Stromal cell of bone marrow (primary cell): ENCODE data around the gene FOXP4.

Experiments
- DNase-seq: peaks from one replicate; pipeline ENCODE4 v3.0.0-alpha.2; 2012; ENCODE audit warnings: low read depth

FOXP4 gene

GRCh38 chr6:41545703-41546474, at the start of gene FOXP4:
Gene FOXP4 (plus strand): TSS chr6:41546381. CDS start chr6:41565761, 19,380 bp downstream.
- DNase-seq, result peak; percentile 90

DNA sequence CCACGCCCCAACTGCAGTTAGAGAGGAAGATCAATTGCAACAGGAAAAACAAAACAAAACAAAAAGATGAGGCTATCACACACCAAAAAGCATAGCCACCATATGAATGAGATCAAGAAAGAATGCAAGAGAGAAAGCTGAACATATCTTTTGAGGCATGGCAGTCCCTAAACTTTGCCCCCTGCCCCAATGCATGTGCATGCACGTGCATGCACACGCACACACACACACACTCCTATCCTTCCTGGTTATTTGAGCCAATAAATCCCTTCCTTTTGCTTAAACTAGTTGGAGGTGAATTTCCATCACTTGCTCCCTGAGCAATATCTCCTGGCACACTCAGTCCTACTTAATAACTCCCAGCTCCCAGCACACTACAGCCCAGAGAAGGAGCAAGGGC, 48.6 kb upstream of the FOXP4 start:
- no peak for DNase-seq

- DNase-seq, result no peak
These were observed 48.2 kb upstream of the FOXP4 start for GRCh38 chr6:41497994-41498393.

DNA sequence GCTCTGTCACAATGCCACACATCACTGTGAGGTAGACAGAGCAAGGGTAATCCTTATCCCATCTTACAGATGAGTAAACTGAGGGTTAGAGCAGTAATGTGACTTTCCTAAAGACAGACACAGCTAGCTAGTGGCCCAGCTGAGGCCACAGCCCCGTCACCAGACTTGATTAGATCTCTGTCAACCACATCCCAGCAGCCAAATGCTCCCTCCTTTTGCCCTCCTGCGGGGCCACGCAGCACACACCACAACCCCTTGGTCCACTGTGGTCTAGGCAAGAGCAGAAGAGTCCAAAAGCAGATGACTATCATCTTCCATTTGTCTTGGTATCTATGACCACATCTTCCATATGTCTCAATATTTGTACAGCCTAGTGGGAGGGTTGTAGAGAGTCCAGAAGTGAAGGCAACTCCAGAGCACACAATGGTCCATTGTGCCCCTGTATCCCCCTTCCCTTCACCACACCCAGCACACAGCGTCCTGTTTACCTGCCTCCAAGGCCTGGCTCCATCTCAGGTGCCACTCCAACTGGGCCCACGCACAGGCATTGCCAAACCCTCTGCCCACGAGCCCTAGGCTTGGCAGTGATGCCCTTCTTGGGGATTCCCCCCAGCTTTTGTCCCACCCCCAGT, 47.1 kb upstream of the FOXP4 start:
- no peak for DNase-seq

- no peak for DNase-seq
These were observed 45.6 kb upstream of the FOXP4 start for GRCh38 chr6:41500561-41500960.

DNA sequence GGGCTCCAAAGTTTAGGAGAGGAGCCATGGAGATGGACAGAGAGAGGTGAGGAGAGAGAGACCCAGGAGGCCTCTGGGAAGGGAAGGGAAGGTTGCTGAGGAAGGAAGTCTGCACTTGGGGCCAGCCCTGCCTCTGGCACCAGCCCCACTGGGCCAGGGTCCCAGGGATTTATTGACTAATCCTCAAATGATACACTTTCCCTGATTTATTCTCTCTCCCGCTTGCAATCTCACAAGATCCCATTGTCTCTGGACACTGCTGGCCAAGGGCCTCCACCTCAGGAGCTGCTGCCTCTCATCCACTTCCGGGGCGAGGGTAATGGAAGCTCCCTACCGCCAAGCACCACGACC, 43.6 kb upstream of the FOXP4 start:
- DNase-seq, result no peak

- DNase-seq, result no peak
These were observed 43.1 kb upstream of the FOXP4 start for GRCh38 chr6:41502917-41503671.

- DNase-seq, result no peak
These were observed 42.2 kb upstream of the FOXP4 start for GRCh38 chr6:41503827-41504465.

DNA sequence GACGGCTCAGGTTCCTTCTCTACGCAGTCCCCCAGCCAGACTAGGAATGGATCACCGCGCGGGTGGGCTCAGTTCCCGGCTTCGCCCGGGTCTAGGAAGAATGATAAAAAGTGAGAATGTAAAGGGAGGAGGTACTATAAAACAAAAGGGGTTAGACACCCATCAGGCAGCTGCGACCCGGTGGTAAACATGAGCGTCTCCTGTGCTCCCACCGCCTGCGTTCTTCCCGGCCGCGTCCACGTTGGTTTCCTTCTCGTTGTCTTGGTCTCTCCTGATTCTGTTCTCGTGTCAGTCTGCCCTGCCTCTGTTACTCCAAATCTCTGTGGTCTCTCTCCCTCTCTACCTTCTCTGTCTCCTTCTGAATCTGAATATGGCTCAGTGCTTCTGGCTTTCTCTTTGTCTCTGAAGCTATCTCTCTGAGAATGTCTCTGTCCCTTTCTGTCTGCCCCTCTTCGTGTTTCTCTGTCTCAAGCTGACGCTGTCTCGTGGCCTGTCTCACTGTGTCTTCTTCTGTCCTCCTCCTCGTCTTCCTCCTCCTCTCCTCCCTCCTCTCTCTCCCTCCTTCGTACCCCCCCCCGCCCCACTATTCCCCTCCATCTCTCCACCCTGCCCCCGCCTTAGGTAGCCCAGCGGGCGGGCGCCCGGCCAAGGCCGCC, 41.6 kb upstream of the FOXP4 start:
- DNase-seq, result no peak

DNA sequence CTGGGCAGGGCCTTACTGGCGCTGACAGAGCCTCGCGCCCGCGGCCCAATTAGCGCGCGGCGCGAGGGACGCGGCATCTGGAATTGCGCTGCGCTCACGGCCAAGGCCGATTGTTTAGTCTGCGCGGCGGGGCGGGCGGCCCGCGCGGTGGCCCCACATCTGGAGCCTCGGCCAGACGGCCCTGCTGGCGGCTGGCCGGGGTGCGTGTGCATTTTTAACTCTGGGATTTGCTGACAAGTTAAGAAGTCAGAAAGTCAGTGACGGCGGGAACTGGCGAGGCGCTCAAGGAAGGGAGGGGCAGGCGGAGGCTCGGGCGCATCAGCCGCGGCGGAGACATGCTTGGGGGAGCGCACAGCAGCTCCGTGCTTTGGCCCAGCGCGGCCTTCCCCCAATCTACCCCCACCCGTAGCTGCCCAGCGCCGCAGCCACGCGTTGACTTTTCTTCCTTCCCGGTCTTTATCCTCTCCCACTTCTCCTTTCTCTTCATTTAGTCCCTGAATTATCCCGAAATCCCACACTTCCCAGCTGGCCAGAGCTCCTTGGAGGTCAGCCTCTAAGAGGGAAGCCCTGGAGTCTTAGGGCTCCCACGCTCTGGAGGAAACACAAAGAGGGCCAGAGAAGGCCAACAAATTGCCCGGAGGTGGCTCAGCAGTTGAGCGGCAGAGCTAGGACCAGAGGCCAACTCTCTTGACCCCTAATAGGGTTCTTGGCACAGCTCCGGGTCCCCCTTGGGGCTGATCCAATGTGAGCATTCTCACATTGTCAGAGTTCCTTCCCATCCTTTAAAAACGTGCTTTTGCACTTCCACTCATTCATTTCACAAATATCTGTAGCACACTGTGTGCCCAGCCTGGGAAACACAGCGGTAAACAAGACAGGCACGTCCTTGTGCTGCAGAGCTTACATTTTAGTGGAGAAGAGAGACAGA, 40.8 kb upstream of the FOXP4 start:
- DNase-seq, result peak; percentile 31

DNA sequence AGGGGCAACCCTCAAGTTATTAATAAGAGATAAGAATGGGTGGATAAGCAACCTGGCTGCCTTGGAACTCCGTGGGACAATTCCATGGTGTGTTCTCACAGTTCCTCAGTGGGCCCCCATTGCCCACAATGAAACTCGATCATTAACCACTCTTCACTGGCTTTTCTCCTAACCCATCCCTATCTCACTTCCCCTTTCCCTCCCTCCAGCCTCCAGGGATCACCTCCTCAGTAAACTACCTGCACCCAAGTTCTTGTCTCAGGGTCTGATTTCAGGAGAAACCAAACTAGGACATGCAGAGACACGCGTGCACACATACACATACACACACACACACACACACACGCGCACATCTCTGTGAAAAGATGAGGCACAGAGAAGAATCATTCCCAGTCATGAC, 37.7 kb upstream of the FOXP4 start:
- no peak for DNase-seq

DNA sequence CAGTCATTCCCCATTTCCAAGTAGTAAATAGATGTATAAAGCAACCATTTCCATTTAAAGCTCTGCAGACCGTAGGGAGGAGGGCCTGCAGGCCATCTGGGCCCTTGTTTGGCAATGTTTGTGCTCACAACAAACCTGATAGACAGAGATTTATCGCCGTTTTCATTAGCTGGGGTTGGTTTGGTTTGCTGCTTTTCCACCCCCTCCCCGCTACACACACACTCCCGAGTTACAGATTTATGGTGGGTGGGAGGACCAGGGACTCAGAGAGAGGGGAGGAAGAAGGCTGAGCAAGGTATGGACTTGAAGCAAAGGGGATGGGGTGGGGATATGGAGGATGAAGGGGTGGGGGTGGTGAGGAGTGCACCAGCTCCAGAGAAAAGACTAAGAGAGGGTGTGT, 36.6 kb upstream of the FOXP4 start:
- DNase-seq, result no peak

GRCh38 chr6:41511443-41512060, 34.6 kb upstream of the FOXP4 start:
- DNase-seq, result no peak

DNA sequence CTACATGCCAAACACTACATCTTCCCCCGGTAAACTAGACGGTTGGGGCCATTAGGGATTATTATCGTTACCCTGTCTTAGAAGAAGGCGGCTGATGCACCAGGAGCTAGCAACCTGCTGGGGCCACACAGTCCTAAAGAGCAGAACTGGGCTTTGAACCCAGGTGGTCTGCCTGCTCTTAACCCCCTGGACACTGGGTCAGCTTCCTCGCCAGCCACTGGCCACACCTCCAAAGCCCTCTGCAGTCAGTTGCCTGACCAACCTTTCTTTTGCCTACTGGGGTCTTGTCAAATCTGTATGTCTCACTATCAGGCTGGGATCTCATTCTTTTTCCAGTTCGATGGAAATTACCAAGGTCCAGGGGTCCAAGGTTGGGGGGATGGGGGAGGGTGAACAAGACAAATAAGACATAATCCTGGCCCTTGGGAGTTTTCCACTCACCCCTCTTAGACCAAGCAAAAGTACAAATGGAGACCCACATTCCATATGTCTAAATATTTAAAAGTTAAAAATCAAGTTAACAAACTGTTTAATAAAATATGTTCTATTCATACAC, 34.0 kb upstream of the FOXP4 start:
- DNase-seq, result no peak

GRCh38 chr6:41515995-41516394, 30.2 kb upstream of the FOXP4 start:
- no peak for DNase-seq

GRCh38 chr6:41518118-41518517, 28.1 kb upstream of the FOXP4 start:
- DNase-seq, result no peak

DNA sequence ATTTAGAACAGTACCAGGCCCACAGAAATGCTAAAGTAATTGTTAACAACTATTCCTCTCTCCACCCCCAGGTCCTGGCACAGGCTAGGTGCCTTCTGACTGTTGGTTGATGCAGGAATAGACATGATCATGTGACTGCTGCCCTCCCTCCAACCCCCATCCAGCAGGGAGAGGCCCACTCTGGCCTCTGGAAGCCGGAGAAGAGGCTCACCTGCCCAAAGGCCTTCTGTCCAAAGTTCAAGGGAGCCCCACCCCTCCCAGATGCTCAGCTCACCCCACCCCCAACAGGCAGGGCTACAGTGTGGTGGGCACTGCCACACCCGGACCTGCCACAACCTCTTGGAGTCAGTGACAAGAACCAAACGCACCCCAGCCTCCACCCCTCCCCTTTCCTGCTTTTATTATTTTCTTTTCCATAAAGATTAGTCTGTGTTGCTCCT, 26.9 kb upstream of the FOXP4 start:
- DNase-seq, result no peak

DNA sequence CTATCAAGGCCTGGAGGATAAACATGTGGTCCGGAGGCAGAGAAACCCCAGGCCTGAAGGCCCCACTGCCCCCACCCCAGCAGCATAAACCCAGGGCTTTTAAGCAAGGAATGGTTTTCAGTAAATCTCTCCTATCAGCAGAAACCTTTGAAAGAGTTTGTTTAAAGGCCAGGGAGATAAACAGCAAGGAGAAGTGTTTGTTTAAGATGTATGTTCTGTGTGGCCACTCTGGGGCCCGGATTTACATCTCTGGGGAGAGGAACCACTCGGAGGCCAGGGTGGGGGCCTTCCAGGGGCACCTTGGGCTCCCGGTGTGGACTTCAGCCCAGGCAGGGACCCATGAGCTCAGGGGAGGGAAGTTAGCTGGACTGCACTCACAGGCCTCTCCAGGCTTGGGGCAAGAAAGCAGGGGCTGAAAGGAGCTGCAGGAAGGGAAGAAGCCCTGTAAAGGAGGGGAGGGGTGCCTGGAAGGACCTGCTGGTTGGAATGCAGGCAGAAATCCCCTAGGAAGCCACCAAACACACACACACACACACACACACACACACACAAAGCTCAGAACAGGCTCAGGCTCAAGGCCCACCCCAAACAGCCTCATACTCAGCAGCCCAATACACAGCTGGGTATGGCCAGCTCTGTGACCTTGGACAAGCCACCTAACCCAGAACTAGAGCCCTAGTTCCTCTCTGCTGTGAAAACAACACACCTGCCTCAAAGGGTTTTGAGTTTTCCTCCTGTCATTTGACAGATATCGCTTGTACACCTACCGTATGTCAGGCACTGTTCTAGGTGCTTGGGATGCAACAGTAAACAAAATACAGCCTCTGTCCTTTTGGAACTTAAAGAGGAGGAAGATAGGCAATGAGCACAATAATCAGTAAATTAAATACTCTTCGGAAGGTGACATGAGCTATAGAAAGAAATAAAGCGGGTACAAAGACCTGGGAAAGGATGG, 26.2 kb upstream of the FOXP4 start:
- no peak for DNase-seq
